B cell (primary cell): ENCODE measurements around the gene BHMT. TPM values are rescaled to one million over a fixed set of nuclear protein-coding genes. Genes with fewer than 3 reads are reported as not detected.

Experiments
- ATAC-seq: fragments of 200-7000 bp; cut with Tn5 transposase; one replicate; pipeline ENCODE4 v1.10.0; 2021; ENCODE audit warnings: low read depth, mild to moderate bottlenecking, moderate number of reproducible peaks, moderate library complexity
- CTCF ChIA-PET: fragments of 350-600 bp; sonication (Branson Sonifier 250); formaldehyde crosslinking; loops from one replicate; lab custom pipeline; 2021; ENCODE audit warnings: antibody characterized with exemption, inconsistent platforms; lab: Charles Lee
- POLR2A ChIA-PET: fragments of 350-600 bp; sonication (Branson Sonifier 250); formaldehyde crosslinking; loops from one replicate; lab custom pipeline; 2021; ENCODE audit warnings: antibody characterized with exemption; lab: Charles Lee
- DNase-seq: peaks from one replicate; pipeline ENCODE4 v3.0.0; 2013
- H2AFZ ChIP-seq: 2 replicates; pipeline ENCODE4 v1.6.1; 2012; ENCODE audit warnings: mild to moderate bottlenecking, low read depth, low read length; ENCODE audit not compliant: insufficient read depth, poor library complexity, severe bottlenecking
- H3K27ac ChIP-seq, 2 donors: 1 replicate in 1 of 2; 2 replicates in 1 of 2; pipeline ENCODE4 v1.5.1; 2012 to 2013; ENCODE audit warnings: low read length in 2 of 2, mild to moderate bottlenecking in 2 of 2, moderate library complexity in 1 of 2
- H3K27me3 ChIP-seq, 4 experiments: fragments of 200-600 bp in 1 of 4; sonication (generic) in 1 of 4; replicated peaks in 1 of 4; 1 replicate in 2 of 4; 2 replicates in 2 of 4; pipeline versions ENCODE4 v1.6.1 to v1.7.0; 2013 to 2016; ENCODE audit warnings: low read length in 3 of 4, mild to moderate bottlenecking in 2 of 4, mixed read lengths in 1 of 4, moderate library complexity in 1 of 4; ENCODE audit not compliant: insufficient read depth in 4 of 4, control insufficient read depth in 3 of 4; ENCODE audit errors: control extremely low read depth in 1 of 4
- H3K36me3 ChIP-seq, 2 experiments: replicated peaks in 1 of 2; 1 replicate in 1 of 2; 2 replicates in 1 of 2; pipeline versions ENCODE4 v1.6.1 to v1.7.1; 2013; ENCODE audit warnings: low read length in 1 of 2; ENCODE audit not compliant: insufficient read depth in 2 of 2, control insufficient read depth in 1 of 2; ENCODE audit errors: control extremely low read depth in 1 of 2, extremely low read depth in 1 of 2
- H3K4me1 ChIP-seq, 2 donors: fragments of 200-600 bp in 1 of 2; sonication (generic) in 1 of 2; 1 replicate in 1 of 2; 2 replicates in 1 of 2; pipeline versions ENCODE4 v1.5.1 to v1.6.1; 2013 to 2017; ENCODE audit warnings: low read length in 2 of 2; ENCODE audit not compliant: control insufficient read depth in 2 of 2, insufficient read depth in 2 of 2
- H3K4me2 ChIP-seq: replicated peaks from 2 replicates; pipeline ENCODE3; 2012; ENCODE audit warnings: mild to moderate bottlenecking, low read depth, low read length; ENCODE audit not compliant: poor library complexity, severe bottlenecking
- H3K4me3 ChIP-seq, 5 experiments: fragments of 200-600 bp in 1 of 5; sonication (generic) in 1 of 5; 1 replicate in 3 of 5; 2 replicates in 2 of 5; pipeline versions ENCODE4 v1.5.1 to v1.7.0; 2011 to 2016; ENCODE audit warnings: low read length in 4 of 5, mild to moderate bottlenecking in 4 of 5, low read depth in 2 of 5, control low read depth in 1 of 5, moderate library complexity in 1 of 5; ENCODE audit not compliant: insufficient read depth in 1 of 5; ENCODE audit errors: control extremely low read depth in 1 of 5, extremely low read depth in 1 of 5
- H3K79me2 ChIP-seq: fragments of 200-600 bp; sonication (generic); one replicate; pipeline ENCODE4 v1.6.0; 2016; ENCODE audit warnings: low read length; ENCODE audit not compliant: control insufficient read depth, insufficient read depth
- H3K9ac ChIP-seq: fragments of 200-600 bp; sonication (generic); 2 replicates; pipeline ENCODE4 v1.6.1; 2017; ENCODE audit warnings: mild to moderate bottlenecking, low read length, moderate library complexity
- H3K9me3 ChIP-seq, 3 donors: one replicate each; pipeline versions ENCODE4 v1.6.1 to v1.7.1; 2013; ENCODE audit warnings: low read length in 2 of 3; ENCODE audit not compliant: control insufficient read depth in 2 of 3, insufficient read depth in 1 of 3; ENCODE audit errors: control extremely low read depth in 1 of 3
- H4K20me1 ChIP-seq: 2 replicates; pipeline ENCODE4 v1.6.0; 2012; ENCODE audit warnings: mild to moderate bottlenecking, low read length; ENCODE audit not compliant: insufficient read depth, control insufficient read depth, poor library complexity, severe bottlenecking
- H3K27ac Mint-ChIP-seq: one replicate; pipeline ENCODE4 v1.8.0; 2021; ENCODE audit warnings: mixed read lengths
- H3K27me3 Mint-ChIP-seq: one replicate; pipeline ENCODE4 v1.8.0; 2021; ENCODE audit warnings: mixed read lengths
- H3K4me1 Mint-ChIP-seq: one replicate; pipeline ENCODE4 v1.8.0; 2021; ENCODE audit warnings: mixed read lengths
- H3K4me3 Mint-ChIP-seq: one replicate; pipeline ENCODE4 v1.8.0; 2021; ENCODE audit warnings: mixed read lengths
- H3K9me3 Mint-ChIP-seq: one replicate; pipeline ENCODE4 v1.8.0; 2022; ENCODE audit warnings: mixed read lengths; ENCODE audit not compliant: insufficient read depth
- CTCF ChIP-seq: fragments of 200-600 bp; IDR thresholded peaks from one replicate; pipeline ENCODE4 v1.8.0; 2022; ENCODE audit warnings: antibody characterized with exemption, mild to moderate bottlenecking
- EZH2 ChIP-seq: IDR thresholded peaks from 2 replicates; pipeline ENCODE4 v1.6.1; 2012; ENCODE audit warnings: borderline replicate concordance, low read depth, mild to moderate bottlenecking, moderate library complexity, low read length; ENCODE audit not compliant: insufficient read depth, poor library complexity, severe bottlenecking
- WGBS: methylation state at CpG from one replicate; pipeline ENCODE4 v1.1.5; 2013; ENCODE audit warnings: missing lambda C conversion rate; ENCODE audit not compliant: insufficient coverage; 5-methylcytosine and 5-hydroxymethylcytosine counted together
- intact Hi-C: fragments of 100-400 bp; cut with micrococcal nuclease; formaldehyde crosslinking; loops from one replicate; pipeline ENCODE4 v1.10.0; 2022
- polyA plus RNA-seq: library from polyadenylated mRNA; depleted of rRNA; stranded (reverse); fragments of >200 nt; gene quantifications from 2 replicates; pipeline ENCODE4 v1.2.3, GENCODE V29; 2012
- total RNA-seq, 2 donors: library from RNA; stranded (reverse); fragments of 120-200 nt in 1 of 2; gene quantifications; 1 replicate in 1 of 2; 2 replicates in 1 of 2; pipeline versions ENCODE4 v1.2.3 to v1.2.4, GENCODE V29; 2013 to 2022

The BHMT gene
- total and polyA plus RNA-seq, 2 donors (not counting 1 experiment from before 2014, with no cell fraction given) = not detected

- Histone ChIP-seq H3K27ac (no peak overlapping the region), H3K9ac (no peak overlapping the region), H3K4me2 (no peak overlapping the region), H3K79me2 (no peaks in the 10 kb centered on the region), H3K36me3 (no peaks in the 10 kb centered on the region), H3K4me1 (no peaks in the 10 kb centered on the region), H3K27me3 (peaks cover 0 to 36% (median 14%) of the 10 kb centered on the region in 4 experiments), H3K4me3 (no peak overlapping the region), H4K20me1 (no peaks in the 10 kb centered on the region), H3K9me3 (no peaks in the 10 kb centered on the region), H2AFZ (no peak overlapping the region)
- ChIA-PET POLR2A (no interaction called here), CTCF (interaction anchor here (0.9 to 2.1 kb wide), 2 partner anchors 20 to 24 kb away, joined by 3 to 9 read pairs; no protein-coding TSS in a partner anchor)
- DNase-seq (no peak), ATAC-seq (no peak)
- no peaks in the 10 kb centered on the region for H3K4me1 Mint-ChIP-seq
- 87% methylated on average over 5 of the region's 8 CpGs for WGBS
- H3K9me3 Mint-ChIP-seq = no peaks in the 10 kb centered on the region
- H3K27ac Mint-ChIP-seq = no peak overlapping the region
- no peak overlapping the region for H3K4me3 Mint-ChIP-seq
- intact Hi-C loops = no loop called here
- TF ChIP-seq EZH2 = no peak
- TF ChIP-seq CTCF = no peak
- H3K27me3 Mint-ChIP-seq = peaks cover 69% of the 10 kb centered on the region
Measured at GRCh38 chr5:79108792-79109191, 2.8 kb upstream of the BHMT start.

GRCh38 chr5:79109527-79110492, 1.8 kb upstream of the BHMT start:
- Mint-ChIP-seq H3K4me1 (no peaks in the 10 kb centered on the region), H3K9me3 (no peaks in the 10 kb centered on the region), H3K27ac (no peak overlapping the region), H3K27me3 (peaks cover 63% of the 10 kb centered on the region), H3K4me3 (no peak overlapping the region)
- H3K4me3 ChIP-seq = no peak overlapping the region
- H4K20me1 ChIP-seq = no peaks in the 10 kb centered on the region
- CTCF ChIA-PET = interaction anchor here (0.9 to 2.1 kb wide), 3 partner anchors 19 to 640 kb away, joined by 3 to 9 read pairs (median 3); no protein-coding TSS in a partner anchor
- peak; percentile 33 for ATAC-seq
- POLR2A ChIA-PET = no interaction called here
- H3K9ac ChIP-seq = no peak overlapping the region
- peak; percentile 70 for TF ChIP-seq CTCF
- TF ChIP-seq EZH2 = no peak
- H3K4me1 ChIP-seq = no peaks in the 10 kb centered on the region
- H2AFZ ChIP-seq = no peak overlapping the region
- H3K36me3 ChIP-seq = no peaks in the 10 kb centered on the region
- WGBS = 8% methylated on average over 7 of the region's 15 CpGs
- H3K79me2 ChIP-seq = no peaks in the 10 kb centered on the region
- H3K27me3 ChIP-seq = peaks cover 0 to 41% (median 18%) of the 10 kb centered on the region in 4 experiments
- H3K4me2 ChIP-seq = no peak overlapping the region
- intact Hi-C loops = loop anchor here (2.0 to 5.0 kb wide), 2 partner anchors 128 to 643 kb away; no protein-coding TSS in a partner anchor
- peak; percentile 26 for DNase-seq
- H3K9me3 ChIP-seq = no peaks in the 10 kb centered on the region
- no peak overlapping the region for H3K27ac ChIP-seq
